Tibial nerve (tissue), 3 donors: Measurements from ENCODE around the gene PCSK5.

ENCODE experiments used
- POLR2A ChIP-seq, 2 donors: fragments of 450-650 bp; IDR thresholded peaks; one replicate each; pipeline ENCODE4 v1.6.1; 2017; ENCODE audit warnings: antibody characterized with exemption in 2 of 2, mild to moderate bottlenecking in 2 of 2, moderate library complexity in 2 of 2
- TF ChIP-seq, protein P1 (sequence below), 5 experiments: fragments of 200-600 bp in 3 of 5; fragments of 450-650 bp in 2 of 5; sonication (generic) in 3 of 5; IDR thresholded peaks; one replicate each; pipeline ENCODE4 v1.5.1; 2016 to 2019; ENCODE audit warnings: antibody characterized with exemption in 5 of 5, mild to moderate bottlenecking in 3 of 5, moderate library complexity in 2 of 5

DNA sequence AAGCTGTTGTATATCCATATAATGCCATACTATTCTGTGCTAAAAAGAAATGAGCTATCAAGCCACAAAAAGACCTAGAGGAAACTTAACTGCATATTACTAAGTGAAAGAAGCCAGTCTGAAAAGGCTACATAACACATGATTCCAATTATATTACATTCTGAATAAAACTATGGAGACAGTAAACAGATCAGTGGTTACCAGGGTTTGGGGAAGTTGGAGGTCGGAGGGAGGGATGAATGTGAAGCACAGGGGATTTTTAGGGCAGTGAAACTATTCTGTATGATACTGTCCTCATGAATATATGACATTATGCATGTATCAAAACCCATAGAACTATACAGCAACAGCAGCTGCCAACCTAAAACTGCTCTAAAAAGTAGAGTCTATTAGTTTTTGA, 509.4 kb downstream of the PCSK5 start:
- no peak for TF ChIP-seq POLR2A (IDR thresholded peaks at IDR 0.05)
- TF ChIP-seq, protein P1, sequence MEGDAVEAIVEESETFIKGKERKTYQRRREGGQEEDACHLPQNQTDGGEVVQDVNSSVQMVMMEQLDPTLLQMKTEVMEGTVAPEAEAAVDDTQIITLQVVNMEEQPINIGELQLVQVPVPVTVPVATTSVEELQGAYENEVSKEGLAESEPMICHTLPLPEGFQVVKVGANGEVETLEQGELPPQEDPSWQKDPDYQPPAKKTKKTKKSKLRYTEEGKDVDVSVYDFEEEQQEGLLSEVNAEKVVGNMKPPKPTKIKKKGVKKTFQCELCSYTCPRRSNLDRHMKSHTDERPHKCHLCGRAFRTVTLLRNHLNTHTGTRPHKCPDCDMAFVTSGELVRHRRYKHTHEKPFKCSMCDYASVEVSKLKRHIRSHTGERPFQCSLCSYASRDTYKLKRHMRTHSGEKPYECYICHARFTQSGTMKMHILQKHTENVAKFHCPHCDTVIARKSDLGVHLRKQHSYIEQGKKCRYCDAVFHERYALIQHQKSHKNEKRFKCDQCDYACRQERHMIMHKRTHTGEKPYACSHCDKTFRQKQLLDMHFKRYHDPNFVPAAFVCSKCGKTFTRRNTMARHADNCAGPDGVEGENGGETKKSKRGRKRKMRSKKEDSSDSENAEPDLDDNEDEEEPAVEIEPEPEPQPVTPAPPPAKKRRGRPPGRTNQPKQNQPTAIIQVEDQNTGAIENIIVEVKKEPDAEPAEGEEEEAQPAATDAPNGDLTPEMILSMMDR (IDR thresholded peaks at IDR 0.05) = no peak
